ENCODE results near the gene LUZP2. TPM values are rescaled to one million over a fixed set of nuclear protein-coding genes. Genes with fewer than 3 reads are reported as not detected.

LUZP2 gene
- total RNA-seq, 1 donor from 2014 or later, result 0.33 TPM

DNA sequence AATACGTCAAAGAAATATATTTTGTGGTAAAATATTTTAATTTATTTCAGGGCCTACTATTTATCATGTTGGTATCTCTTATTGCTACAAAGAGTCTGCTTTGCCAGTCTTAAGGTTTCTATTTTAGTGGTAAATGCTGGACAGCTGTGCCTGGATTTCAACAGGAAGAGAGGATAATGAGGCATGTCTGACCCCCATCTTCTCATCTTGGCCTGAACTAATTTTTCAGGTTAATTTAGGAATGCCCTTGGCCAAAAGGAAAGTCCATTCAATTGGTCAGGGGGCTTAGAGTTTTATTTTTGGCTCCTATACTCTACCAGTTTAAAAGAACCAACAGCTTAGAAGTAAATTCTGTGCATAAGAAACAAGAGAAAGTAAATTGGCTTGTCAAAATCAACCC lies 428.2 kb downstream of the LUZP2 start:
- no peak for DNase-seq (ENCODE audit: low read depth)
- TF ChIP-seq, protein P1, sequence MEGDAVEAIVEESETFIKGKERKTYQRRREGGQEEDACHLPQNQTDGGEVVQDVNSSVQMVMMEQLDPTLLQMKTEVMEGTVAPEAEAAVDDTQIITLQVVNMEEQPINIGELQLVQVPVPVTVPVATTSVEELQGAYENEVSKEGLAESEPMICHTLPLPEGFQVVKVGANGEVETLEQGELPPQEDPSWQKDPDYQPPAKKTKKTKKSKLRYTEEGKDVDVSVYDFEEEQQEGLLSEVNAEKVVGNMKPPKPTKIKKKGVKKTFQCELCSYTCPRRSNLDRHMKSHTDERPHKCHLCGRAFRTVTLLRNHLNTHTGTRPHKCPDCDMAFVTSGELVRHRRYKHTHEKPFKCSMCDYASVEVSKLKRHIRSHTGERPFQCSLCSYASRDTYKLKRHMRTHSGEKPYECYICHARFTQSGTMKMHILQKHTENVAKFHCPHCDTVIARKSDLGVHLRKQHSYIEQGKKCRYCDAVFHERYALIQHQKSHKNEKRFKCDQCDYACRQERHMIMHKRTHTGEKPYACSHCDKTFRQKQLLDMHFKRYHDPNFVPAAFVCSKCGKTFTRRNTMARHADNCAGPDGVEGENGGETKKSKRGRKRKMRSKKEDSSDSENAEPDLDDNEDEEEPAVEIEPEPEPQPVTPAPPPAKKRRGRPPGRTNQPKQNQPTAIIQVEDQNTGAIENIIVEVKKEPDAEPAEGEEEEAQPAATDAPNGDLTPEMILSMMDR (IDR thresholded peaks at IDR 0.05; ENCODE audit: insufficient read depth, low read length, poor library complexity, severe bottlenecking), result no peak
- Histone ChIP-seq H3K27me3 (ENCODE audit: control insufficient read depth, insufficient read depth, low read length) (no peaks in the 10 kb centered on the region), H3K4me3 (ENCODE audit: low read depth, low read length) (no peak overlapping the region), H3K36me3 (ENCODE audit: control insufficient read depth, insufficient read depth, low read length) (no peaks in the 10 kb centered on the region)

- no peak for DNase-seq (ENCODE audit: low read depth)
- no peaks in the 10 kb centered on the region for H3K36me3 ChIP-seq (ENCODE audit: control insufficient read depth, insufficient read depth, low read length)
- no peak overlapping the region for H3K4me3 ChIP-seq (ENCODE audit: low read depth, low read length)
- TF ChIP-seq, protein P1 (IDR thresholded peaks at IDR 0.05; ENCODE audit: insufficient read depth, low read length, poor library complexity, severe bottlenecking), result no peak
- no peaks in the 10 kb centered on the region for H3K27me3 ChIP-seq (ENCODE audit: control insufficient read depth, insufficient read depth, low read length)
These were observed 435.5 kb downstream of the LUZP2 start for GRCh38 chr11:24932110-24933000.

DNA sequence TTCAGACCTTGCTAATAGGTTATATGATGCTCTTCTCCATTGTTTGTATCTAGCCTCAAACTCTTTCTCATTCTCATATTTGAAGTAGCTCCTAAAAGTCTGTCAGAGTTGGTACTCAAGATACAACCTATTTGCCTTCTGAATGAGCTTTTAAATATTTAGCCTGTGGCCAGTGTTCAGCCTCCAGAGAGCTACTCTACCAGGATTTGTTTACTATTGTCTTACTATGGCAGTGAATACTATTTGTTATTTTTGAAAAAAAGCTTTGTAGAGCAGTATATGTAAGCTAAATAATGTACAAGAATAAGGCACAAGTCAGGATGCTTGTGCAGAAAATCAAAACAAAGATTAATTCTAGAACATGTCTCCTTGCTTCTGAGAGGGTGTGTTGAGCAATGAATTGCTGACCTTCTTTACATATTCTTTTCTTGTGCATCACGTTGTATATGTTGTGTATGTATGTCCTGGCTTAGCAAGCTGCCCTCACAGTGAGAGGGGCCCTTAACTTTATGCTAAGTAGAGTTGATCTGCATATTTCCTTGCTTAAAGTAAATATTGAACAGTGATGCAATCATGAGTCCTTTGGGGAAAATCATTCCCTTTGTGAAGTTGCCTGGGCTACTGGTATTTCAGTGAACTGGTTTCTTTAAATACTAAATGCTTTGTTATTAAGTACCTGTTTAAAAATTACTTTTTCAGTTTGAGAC lies 438.0 kb downstream of the LUZP2 start:
- TF ChIP-seq, protein P1 (IDR thresholded peaks at IDR 0.05; ENCODE audit: insufficient read depth, low read length, poor library complexity, severe bottlenecking), result no peak
- Histone ChIP-seq H3K36me3 (ENCODE audit: control insufficient read depth, insufficient read depth, low read length) (no peaks in the 10 kb centered on the region), H3K27me3 (ENCODE audit: control insufficient read depth, insufficient read depth, low read length) (no peaks in the 10 kb centered on the region), H3K4me3 (ENCODE audit: low read depth, low read length) (no peak overlapping the region)
- DNase-seq (ENCODE audit: low read depth), result no peak

DNA sequence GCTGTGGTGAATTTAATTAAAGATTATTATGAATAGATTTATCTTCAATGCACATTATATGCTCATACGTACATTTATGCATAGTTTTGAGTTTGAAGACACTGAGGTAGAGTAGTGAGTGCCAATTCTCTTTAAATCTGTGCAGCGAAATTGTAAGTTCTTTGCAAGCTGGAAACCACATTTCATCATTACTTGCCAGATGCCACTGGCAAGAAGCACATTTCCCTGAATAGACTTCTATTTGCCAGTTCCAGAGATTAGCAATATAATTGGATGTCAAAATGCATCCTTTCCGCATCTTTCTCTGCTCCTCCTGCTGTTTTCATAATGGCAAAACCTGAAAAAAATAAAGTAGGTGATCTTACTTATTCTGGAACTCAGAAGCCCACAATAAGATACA lies 448.0 kb downstream of the LUZP2 start:
- Histone ChIP-seq H3K36me3 (ENCODE audit: control insufficient read depth, insufficient read depth, low read length) (no peaks in the 10 kb centered on the region), H3K27me3 (ENCODE audit: control insufficient read depth, insufficient read depth, low read length) (no peaks in the 10 kb centered on the region), H3K4me3 (ENCODE audit: low read depth, low read length) (no peak overlapping the region)
- DNase-seq (ENCODE audit: low read depth), result no peak
- TF ChIP-seq, protein P1 (IDR thresholded peaks at IDR 0.05; ENCODE audit: insufficient read depth, low read length, poor library complexity, severe bottlenecking), result no peak

DNA sequence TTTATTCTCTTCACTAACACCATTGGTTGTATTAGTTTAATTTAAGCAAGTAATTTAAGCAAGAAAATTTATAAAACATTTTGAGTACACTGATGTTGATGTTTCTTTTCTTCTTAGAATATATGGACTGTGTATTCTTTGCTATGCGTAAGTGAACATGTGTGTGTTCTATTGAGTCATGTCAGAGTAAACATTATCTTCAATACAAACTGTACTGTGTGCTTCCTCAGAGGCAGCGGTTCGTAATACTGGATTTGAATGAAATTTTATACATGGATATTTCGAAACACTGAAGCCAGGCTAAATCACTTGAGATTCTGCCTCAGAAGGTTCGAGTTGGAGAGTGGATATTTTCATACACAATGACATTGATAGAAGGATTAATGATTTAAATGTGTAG lies 452.6 kb downstream of the LUZP2 start:
- no peaks in the 10 kb centered on the region for H3K27me3 ChIP-seq (ENCODE audit: control insufficient read depth, insufficient read depth, low read length)
- no peak for DNase-seq (ENCODE audit: low read depth)

More for the DNA sequence above, 452.6 kb downstream of the LUZP2 start:
- Histone ChIP-seq H3K4me3 (ENCODE audit: low read depth, low read length) (no peak overlapping the region), H3K36me3 (ENCODE audit: control insufficient read depth, insufficient read depth, low read length) (no peaks in the 10 kb centered on the region)
- TF ChIP-seq, protein P1 (IDR thresholded peaks at IDR 0.05; ENCODE audit: insufficient read depth, low read length, poor library complexity, severe bottlenecking), result no peak

All from kidney epithelial cell (primary cell).